SK-N-SH treated with all-trans-retinoic acid at 6 μM for 48 hours (cell line): ENCODE measurements around the gene SMARCA4.

Source experiments
- ATAC-seq: fragments of 200-7000 bp; cut with Tn5 transposase; 3 replicates; pipeline ENCODE4 v1.9.1; 2020; ENCODE audit warnings: mild to moderate bottlenecking, moderate library complexity
- ARNTL ChIP-seq: fragments of 450-650 bp; formaldehyde crosslinking; IDR thresholded peaks from 2 replicates; pipeline ENCODE4 v1.5.0; 2020; ENCODE audit warnings: low read depth, mild to moderate bottlenecking, moderate library complexity, borderline replicate concordance
- CREB5 ChIP-seq: fragments of 250-450 bp; sonication (Bioruptor Pico); IDR thresholded peaks from 2 replicates; pipeline ENCODE4 v1.5.1; 2020; ENCODE audit warnings: low read depth, mild to moderate bottlenecking, moderate library complexity
- CSDC2 ChIP-seq: fragments of 250-450 bp; sonication (Bioruptor Pico); IDR thresholded peaks from 2 replicates; pipeline ENCODE4 v1.5.0; 2020; ENCODE audit warnings: mild to moderate bottlenecking, moderate library complexity
- ESRRG ChIP-seq: fragments of 250-450 bp; sonication (Bioruptor Pico); IDR thresholded peaks from 2 replicates; pipeline ENCODE4 v1.6.1; 2021; ENCODE audit warnings: mild to moderate bottlenecking
- GLIS3 ChIP-seq: fragments of 250-450 bp; sonication (Bioruptor Pico); IDR thresholded peaks from 2 replicates; pipeline ENCODE4 v1.5.0; 2020; ENCODE audit warnings: mild to moderate bottlenecking, moderate library complexity
- ISL1 ChIP-seq: fragments of 250-450 bp; sonication (Bioruptor Pico); IDR thresholded peaks from 2 replicates; pipeline ENCODE4 v2.1.2; 2022; ENCODE audit warnings: mild to moderate bottlenecking, moderate library complexity
- OSR1 ChIP-seq: fragments of 250-450 bp; sonication (Bioruptor Pico); IDR thresholded peaks from 2 replicates; pipeline ENCODE4 v1.8.0; 2022; ENCODE audit warnings: moderate library complexity, mild to moderate bottlenecking, inconsistent platforms
- PATZ1 ChIP-seq: fragments of 250-450 bp; sonication (Bioruptor Pico); IDR thresholded peaks from 2 replicates; pipeline ENCODE4 v1.8.0; 2020; ENCODE audit warnings: mild to moderate bottlenecking, moderate library complexity, borderline replicate concordance
- PPARA ChIP-seq: fragments of 250-450 bp; sonication (Bioruptor Pico); IDR thresholded peaks from 2 replicates; pipeline ENCODE4 v1.5.0; 2020; ENCODE audit warnings: mild to moderate bottlenecking, borderline replicate concordance
- RARB ChIP-seq: fragments of 250-450 bp; sonication (Bioruptor Pico); IDR thresholded peaks from 2 replicates; pipeline ENCODE4 v1.8.0; 2021; ENCODE audit warnings: mild to moderate bottlenecking, moderate library complexity
- SNAI2 ChIP-seq: fragments of 250-450 bp; sonication (Bioruptor Pico); IDR thresholded peaks from 2 replicates; pipeline ENCODE4 v1.5.0; 2020; ENCODE audit warnings: mild to moderate bottlenecking, moderate library complexity
- TCF4 ChIP-seq: fragments of 250-450 bp; sonication (Bioruptor Pico); IDR thresholded peaks from 2 replicates; pipeline ENCODE4 v1.8.0; 2021; ENCODE audit warnings: mild to moderate bottlenecking, moderate library complexity, borderline replicate concordance
- TOX ChIP-seq: fragments of 250-450 bp; sonication (Bioruptor Pico); IDR thresholded peaks from 2 replicates; pipeline ENCODE4 v1.8.0; 2021; ENCODE audit warnings: mild to moderate bottlenecking, moderate library complexity, borderline replicate concordance
- ZC3H10 ChIP-seq: fragments of 250-450 bp; sonication (Bioruptor Pico); IDR thresholded peaks from 2 replicates; pipeline ENCODE4 v1.5.1; 2021; ENCODE audit warnings: mild to moderate bottlenecking, moderate library complexity
- ZFP3 ChIP-seq: fragments of 250-450 bp; sonication (Bioruptor Pico); IDR thresholded peaks from 2 replicates; pipeline ENCODE4 v1.5.0; 2020; ENCODE audit warnings: mild to moderate bottlenecking, moderate library complexity
- ZFP30 ChIP-seq: fragments of 450-650 bp; formaldehyde crosslinking; IDR thresholded peaks from 2 replicates; pipeline ENCODE4 v1.5.0; 2022; ENCODE audit warnings: mild to moderate bottlenecking, moderate library complexity
- ZNF565 ChIP-seq: fragments of 450-650 bp; formaldehyde crosslinking; conservative IDR thresholded peaks from 2 replicates; pipeline ENCODE4 v1.5.0; 2020; ENCODE audit warnings: low read depth, mild to moderate bottlenecking, moderate library complexity
- ZNF70 ChIP-seq: fragments of 450-650 bp; formaldehyde crosslinking; IDR thresholded peaks from 2 replicates; pipeline ENCODE4 v1.5.0; 2020; ENCODE audit warnings: mild to moderate bottlenecking, moderate library complexity
- ZNF8 ChIP-seq: fragments of 450-650 bp; formaldehyde crosslinking; IDR thresholded peaks from 2 replicates; pipeline ENCODE4 v1.5.0; 2020; ENCODE audit warnings: mild to moderate bottlenecking, moderate library complexity
- TF ChIP-seq, protein P1 (sequence below): fragments of 250-450 bp; sonication (Bioruptor Pico); IDR thresholded peaks from 2 replicates; pipeline ENCODE4 v1.5.0; 2020; ENCODE audit warnings: mild to moderate bottlenecking, moderate library complexity
- TF ChIP-seq, protein P2 (sequence below): fragments of 250-450 bp; sonication (Bioruptor Pico); IDR thresholded peaks from 2 replicates; pipeline ENCODE4 v1.8.0; 2021; ENCODE audit warnings: low read depth, mild to moderate bottlenecking, moderate library complexity, borderline replicate concordance
- TF ChIP-seq, protein P3 (sequence below): fragments of 250-450 bp; sonication (Bioruptor Pico); IDR thresholded peaks from 2 replicates; pipeline ENCODE4 v1.5.1; 2021; ENCODE audit warnings: mild to moderate bottlenecking, moderate library complexity

The SMARCA4 gene

GRCh38 chr19:11025997-11026396 lies 65.2 kb downstream of the SMARCA4 start:
- no peak for TF ChIP-seq ZNF565
- TF ChIP-seq, protein P1, sequence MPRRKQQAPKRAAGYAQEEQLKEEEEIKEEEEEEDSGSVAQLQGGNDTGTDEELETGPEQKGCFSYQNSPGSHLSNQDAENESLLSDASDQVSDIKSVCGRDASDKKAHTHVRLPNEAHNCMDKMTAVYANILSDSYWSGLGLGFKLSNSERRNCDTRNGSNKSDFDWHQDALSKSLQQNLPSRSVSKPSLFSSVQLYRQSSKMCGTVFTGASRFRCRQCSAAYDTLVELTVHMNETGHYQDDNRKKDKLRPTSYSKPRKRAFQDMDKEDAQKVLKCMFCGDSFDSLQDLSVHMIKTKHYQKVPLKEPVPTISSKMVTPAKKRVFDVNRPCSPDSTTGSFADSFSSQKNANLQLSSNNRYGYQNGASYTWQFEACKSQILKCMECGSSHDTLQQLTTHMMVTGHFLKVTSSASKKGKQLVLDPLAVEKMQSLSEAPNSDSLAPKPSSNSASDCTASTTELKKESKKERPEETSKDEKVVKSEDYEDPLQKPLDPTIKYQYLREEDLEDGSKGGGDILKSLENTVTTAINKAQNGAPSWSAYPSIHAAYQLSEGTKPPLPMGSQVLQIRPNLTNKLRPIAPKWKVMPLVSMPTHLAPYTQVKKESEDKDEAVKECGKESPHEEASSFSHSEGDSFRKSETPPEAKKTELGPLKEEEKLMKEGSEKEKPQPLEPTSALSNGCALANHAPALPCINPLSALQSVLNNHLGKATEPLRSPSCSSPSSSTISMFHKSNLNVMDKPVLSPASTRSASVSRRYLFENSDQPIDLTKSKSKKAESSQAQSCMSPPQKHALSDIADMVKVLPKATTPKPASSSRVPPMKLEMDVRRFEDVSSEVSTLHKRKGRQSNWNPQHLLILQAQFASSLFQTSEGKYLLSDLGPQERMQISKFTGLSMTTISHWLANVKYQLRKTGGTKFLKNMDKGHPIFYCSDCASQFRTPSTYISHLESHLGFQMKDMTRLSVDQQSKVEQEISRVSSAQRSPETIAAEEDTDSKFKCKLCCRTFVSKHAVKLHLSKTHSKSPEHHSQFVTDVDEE (CRISPR knock-in tag), result no peak
- TF ChIP-seq ZFP3, result no peak
- no peak for TF ChIP-seq ZC3H10 (CRISPR knock-in tag)
- no peak for TF ChIP-seq ESRRG (CRISPR knock-in tag)
- ATAC-seq, result no peak

- TF ChIP-seq, protein P2, sequence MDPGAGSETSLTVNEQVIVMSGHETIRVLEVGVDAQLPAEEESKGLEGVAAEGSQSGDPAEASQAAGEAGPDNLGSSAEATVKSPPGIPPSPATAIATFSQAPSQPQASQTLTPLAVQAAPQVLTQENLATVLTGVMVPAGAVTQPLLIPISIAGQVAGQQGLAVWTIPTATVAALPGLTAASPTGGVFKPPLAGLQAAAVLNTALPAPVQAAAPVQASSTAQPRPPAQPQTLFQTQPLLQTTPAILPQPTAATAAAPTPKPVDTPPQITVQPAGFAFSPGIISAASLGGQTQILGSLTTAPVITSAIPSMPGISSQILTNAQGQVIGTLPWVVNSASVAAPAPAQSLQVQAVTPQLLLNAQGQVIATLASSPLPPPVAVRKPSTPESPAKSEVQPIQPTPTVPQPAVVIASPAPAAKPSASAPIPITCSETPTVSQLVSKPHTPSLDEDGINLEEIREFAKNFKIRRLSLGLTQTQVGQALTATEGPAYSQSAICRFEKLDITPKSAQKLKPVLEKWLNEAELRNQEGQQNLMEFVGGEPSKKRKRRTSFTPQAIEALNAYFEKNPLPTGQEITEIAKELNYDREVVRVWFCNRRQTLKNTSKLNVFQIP (CRISPR knock-in tag), result no peak
- TF ChIP-seq ISL1, result no peak
- TF ChIP-seq, protein P1 (CRISPR knock-in tag), result no peak
- no peak for TF ChIP-seq ESRRG (CRISPR knock-in tag)
- no peak for TF ChIP-seq ZFP3
- no peak for TF ChIP-seq CSDC2 (CRISPR knock-in tag)
- no peak for TF ChIP-seq TCF4 (CRISPR knock-in tag)
- no peak for TF ChIP-seq PPARA (CRISPR knock-in tag)
- TF ChIP-seq TOX (CRISPR knock-in tag), result no peak
- no peak for TF ChIP-seq ZNF565
- no peak for TF ChIP-seq GLIS3 (CRISPR knock-in tag)
- TF ChIP-seq ZFP30 (CRISPR knock-in tag), result no peak
- TF ChIP-seq SNAI2 (CRISPR knock-in tag), result no peak
- TF ChIP-seq, all 23 proteins: peak for 0
- no peak for ATAC-seq
These were observed 66.6 kb downstream of the SMARCA4 start for GRCh38 chr19:11027381-11027780.

- TF ChIP-seq PATZ1 (CRISPR knock-in tag), result no peak
- TF ChIP-seq, protein P3, sequence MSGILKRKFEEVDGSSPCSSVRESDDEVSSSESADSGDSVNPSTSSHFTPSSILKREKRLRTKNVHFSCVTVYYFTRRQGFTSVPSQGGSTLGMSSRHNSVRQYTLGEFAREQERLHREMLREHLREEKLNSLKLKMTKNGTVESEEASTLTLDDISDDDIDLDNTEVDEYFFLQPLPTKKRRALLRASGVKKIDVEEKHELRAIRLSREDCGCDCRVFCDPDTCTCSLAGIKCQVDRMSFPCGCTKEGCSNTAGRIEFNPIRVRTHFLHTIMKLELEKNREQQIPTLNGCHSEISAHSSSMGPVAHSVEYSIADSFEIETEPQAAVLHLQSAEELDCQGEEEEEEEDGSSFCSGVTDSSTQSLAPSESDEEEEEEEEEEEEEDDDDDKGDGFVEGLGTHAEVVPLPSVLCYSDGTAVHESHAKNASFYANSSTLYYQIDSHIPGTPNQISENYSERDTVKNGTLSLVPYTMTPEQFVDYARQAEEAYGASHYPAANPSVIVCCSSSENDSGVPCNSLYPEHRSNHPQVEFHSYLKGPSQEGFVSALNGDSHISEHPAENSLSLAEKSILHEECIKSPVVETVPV (CRISPR knock-in tag), result no peak
- no peak for TF ChIP-seq RARB (CRISPR knock-in tag)
- TF ChIP-seq CREB5 (CRISPR knock-in tag), result no peak
- TF ChIP-seq ZNF70 (CRISPR knock-in tag), result no peak
- TF ChIP-seq ZNF8, result no peak
- no peak for TF ChIP-seq ZFP30 (CRISPR knock-in tag)
- no peak for TF ChIP-seq PPARA (CRISPR knock-in tag)
- TF ChIP-seq CSDC2 (CRISPR knock-in tag), result no peak
- TF ChIP-seq TOX (CRISPR knock-in tag), result no peak
- TF ChIP-seq ZFP3, result no peak
- TF ChIP-seq ESRRG (CRISPR knock-in tag), result no peak
- no peak for TF ChIP-seq ZC3H10 (CRISPR knock-in tag)
- no peak for TF ChIP-seq ARNTL
- TF ChIP-seq OSR1, result no peak
- TF ChIP-seq, protein P1 (CRISPR knock-in tag), result no peak
- TF ChIP-seq SNAI2 (CRISPR knock-in tag), result no peak
- ATAC-seq, result no peak
These were observed 67.3 kb downstream of the SMARCA4 start for GRCh38 chr19:11028146-11028545.
